Eye (tissue), 1 donor: Measurements from ENCODE around the gene ROBO3.
A peak's percentile ranks its signal among the peaks of the same experiment; 100 is the strongest.

Experiments
- DNase-seq: peaks from one replicate; pipeline ENCODE4 v3.0.0-alpha.2; 2015

Gene ROBO3

GRCh38 chr11:124893781-124894401, 28.7 kb downstream of the ROBO3 start:
- DNase-seq, result no peak

- no peak for DNase-seq
These were observed 29.6 kb downstream of the ROBO3 start for GRCh38 chr11:124894606-124895430.

GRCh38 chr11:124895471-124895971, 30.3 kb downstream of the ROBO3 start:
- no peak for DNase-seq

- DNase-seq, result no peak
These were observed 31.0 kb downstream of the ROBO3 start for GRCh38 chr11:124896071-124896750.

GRCh38 chr11:124896821-124897391, 31.7 kb downstream of the ROBO3 start:
- DNase-seq, result no peak

GRCh38 chr11:124897674-124898262, 32.5 kb downstream of the ROBO3 start, which contains the start of gene ROBO4:
ROBO4 (minus strand) TSS chr11:124897865; CDS start chr11:124897795, 70 bp downstream.
- DNase-seq, result no peak

- peak; percentile 30 for DNase-seq
These were observed 33.0 kb downstream of the ROBO3 start for GRCh38 chr11:124898263-124898680.

GRCh38 chr11:124898711-124899110, 33.5 kb downstream of the ROBO3 start:
- DNase-seq, result peak; percentile 71

GRCh38 chr11:124899383-124900145, 34.3 kb downstream of the ROBO3 start:
- no peak for DNase-seq

GRCh38 chr11:124900464-124900863, 35.2 kb downstream of the ROBO3 start:
- DNase-seq, result no peak

- DNase-seq, result no peak
These were observed 37.4 kb downstream of the ROBO3 start for GRCh38 chr11:124902616-124903015.

- no peak for DNase-seq
These were observed 50.5 kb downstream of the ROBO3 start for GRCh38 chr11:124915541-124916369.

- DNase-seq, result no peak
These were observed 51.1 kb downstream of the ROBO3 start for GRCh38 chr11:124916370-124916710.

- DNase-seq, result peak; percentile 28
These were observed 51.9 kb downstream of the ROBO3 start for GRCh38 chr11:124917115-124917637.

GRCh38 chr11:124918950-124919349, 53.7 kb downstream of the ROBO3 start, which contains the start of gene HEPN1:
HEPN1 (plus strand) TSS chr11:124919250.
- DNase-seq, result no peak

- peak; percentile 21 for DNase-seq
These were observed 54.7 kb downstream of the ROBO3 start for GRCh38 chr11:124919898-124920297.

GRCh38 chr11:124920356-124920755, 55.1 kb downstream of the ROBO3 start:
- no peak for DNase-seq

- peak; percentile 94 for DNase-seq
These were observed 55.8 kb downstream of the ROBO3 start for GRCh38 chr11:124920870-124921609.

GRCh38 chr11:124922831-124923230, 57.6 kb downstream of the ROBO3 start:
- DNase-seq, result no peak

GRCh38 chr11:124923296-124923695, 58.1 kb downstream of the ROBO3 start:
- no peak for DNase-seq
